Endothelial cell (in vitro differentiated cells): ENCODE data around the gene PIP5K1A. TPM values are rescaled to one million over a fixed set of nuclear protein-coding genes. Genes with fewer than 3 reads are reported as not detected.
"Not testable (repeated sequence)": the region's sequence is repeated elsewhere in the genome, so short reads cannot be mapped to it uniquely, and the experiment has no call there.

ENCODE experiments used
- DNase-seq: peaks from one replicate; pipeline ENCODE4 v3.0.0; 2021; ENCODE audit warnings: low spot score
- H3K27ac Mint-ChIP-seq: one replicate; pipeline ENCODE4 v1.8.0; 2021; ENCODE audit warnings: mixed read lengths, inconsistent platforms; ENCODE audit not compliant: unreplicated experiment
- H3K27me3 Mint-ChIP-seq: one replicate; pipeline ENCODE4 v1.8.0; 2021; ENCODE audit warnings: mild to moderate bottlenecking, moderate library complexity, mixed read lengths, inconsistent platforms; ENCODE audit not compliant: unreplicated experiment
- H3K36me3 Mint-ChIP-seq: one replicate; pipeline ENCODE4 v1.8.0; 2021; ENCODE audit warnings: mild to moderate bottlenecking, low read depth, mixed read lengths, inconsistent platforms; ENCODE audit not compliant: unreplicated experiment
- H3K4me1 Mint-ChIP-seq: one replicate; pipeline ENCODE4 v1.8.0; 2021; ENCODE audit warnings: mild to moderate bottlenecking, mixed read lengths, inconsistent platforms; ENCODE audit not compliant: unreplicated experiment
- H3K4me3 Mint-ChIP-seq: one replicate; pipeline ENCODE4 v1.8.0; 2021; ENCODE audit warnings: mild to moderate bottlenecking, mixed read lengths, inconsistent platforms; ENCODE audit not compliant: unreplicated experiment
- H3K9me3 Mint-ChIP-seq: one replicate; pipeline ENCODE4 v1.8.0; 2021; ENCODE audit warnings: mixed read lengths, inconsistent platforms; ENCODE audit not compliant: unreplicated experiment
- CTCF ChIP-seq: fragments of 200-600 bp; sonication (generic); IDR thresholded peaks from one replicate; pipeline ENCODE4 v1.5.0; 2021; ENCODE audit warnings: antibody characterized with exemption; ENCODE audit not compliant: unreplicated experiment
- total RNA-seq: library from RNA; stranded (reverse); fragmentation: NEBNext Ultra II Directional; extraction: Animal tissue kit (Norgen Biotek cat#: 25700); gene quantifications from one replicate; pipeline ENCODE4 v1.2.1, GENCODE V29; 2021; ENCODE audit not compliant: unreplicated experiment

The PIP5K1A gene
- total RNA-seq, 1 donor from 2014 or later = 75.9 TPM

- Mint-ChIP-seq H3K36me3 (peaks cover 44% of the 10 kb centered on the region), H3K4me1 (no peaks in the 10 kb centered on the region), H3K4me3 (no peak overlapping the region), H3K27me3 (no peaks in the 10 kb centered on the region), H3K27ac (no peak overlapping the region), H3K9me3 (no peaks in the 10 kb centered on the region)
- DNase-seq = no peak
- TF ChIP-seq CTCF = no peak
Observed at GRCh38 chr1:151266315-151266714, 68.0 kb downstream of the PIP5K1A start.

GRCh38 chr1:151266821-151267220 lies 68.5 kb downstream of the PIP5K1A start:
- no peaks in the 10 kb centered on the region for H3K9me3 Mint-ChIP-seq
- H3K27me3 Mint-ChIP-seq = no peaks in the 10 kb centered on the region
- no peak for TF ChIP-seq CTCF
- H3K4me1 Mint-ChIP-seq = no peaks in the 10 kb centered on the region
- H3K4me3 Mint-ChIP-seq = peak overlapping the region; percentile 73
- no peak overlapping the region for H3K27ac Mint-ChIP-seq
- no peak for DNase-seq
- peaks cover 44% of the 10 kb centered on the region for H3K36me3 Mint-ChIP-seq

GRCh38 chr1:151267760-151268159 lies 69.4 kb downstream of the PIP5K1A start:
- peak overlapping the region; percentile 74 for H3K27ac Mint-ChIP-seq
- H3K27me3 Mint-ChIP-seq = no peaks in the 10 kb centered on the region

GRCh38 chr1:151273924-151274466 lies 75.6 kb downstream of the PIP5K1A start:
- Mint-ChIP-seq H3K36me3 (peaks cover 12% of the 10 kb centered on the region), H3K9me3 (no peaks in the 10 kb centered on the region), H3K27me3 (peaks cover 1% of the 10 kb centered on the region), H3K27ac (no peak overlapping the region), H3K4me3 (no peak overlapping the region), H3K4me1 (no peaks in the 10 kb centered on the region)
- no peak for DNase-seq
- TF ChIP-seq CTCF = no peak

More at GRCh38 chr1:151267760-151268159, 69.4 kb downstream of the PIP5K1A start:
- Mint-ChIP-seq H3K36me3 (peaks cover 42% of the 10 kb centered on the region), H3K9me3 (no peaks in the 10 kb centered on the region), H3K4me1 (no peaks in the 10 kb centered on the region), H3K4me3 (peak overlapping the region; percentile 42)
- DNase-seq = no peak
- no peak for TF ChIP-seq CTCF

GRCh38 chr1:151275341-151275740 lies 77.0 kb downstream of the PIP5K1A start:
- not testable (repeated sequence) for H3K9me3 Mint-ChIP-seq, H3K27me3 Mint-ChIP-seq, DNase-seq, H3K4me3 Mint-ChIP-seq, H3K4me1 Mint-ChIP-seq, H3K27ac Mint-ChIP-seq
- H3K36me3 Mint-ChIP-seq = peaks cover 12% of the 10 kb centered on the region
